PC-3 (cell line): ENCODE data around the gene PRSS1.

Source experiments
- EZH2 ChIP-seq: fragments of 300-600 bp; sonication (generic); IDR thresholded peaks from one replicate; pipeline ENCODE4 v1.6.1; 2017; ENCODE audit warnings: antibody characterized with exemption, mild to moderate bottlenecking, low read length; ENCODE audit not compliant: unreplicated experiment
- TF ChIP-seq, protein P1 (sequence below): fragments of 300-600 bp; sonication (generic); conservative IDR thresholded peaks from 2 replicates; pipeline ENCODE4 v1.5.1; 2017; ENCODE audit warnings: antibody characterized with exemption, low read depth, mild to moderate bottlenecking, low read length

GRCh38 chr7:142767861-142768260 is 18.6 kb downstream of the PRSS1 start:
- TF ChIP-seq, protein P1, sequence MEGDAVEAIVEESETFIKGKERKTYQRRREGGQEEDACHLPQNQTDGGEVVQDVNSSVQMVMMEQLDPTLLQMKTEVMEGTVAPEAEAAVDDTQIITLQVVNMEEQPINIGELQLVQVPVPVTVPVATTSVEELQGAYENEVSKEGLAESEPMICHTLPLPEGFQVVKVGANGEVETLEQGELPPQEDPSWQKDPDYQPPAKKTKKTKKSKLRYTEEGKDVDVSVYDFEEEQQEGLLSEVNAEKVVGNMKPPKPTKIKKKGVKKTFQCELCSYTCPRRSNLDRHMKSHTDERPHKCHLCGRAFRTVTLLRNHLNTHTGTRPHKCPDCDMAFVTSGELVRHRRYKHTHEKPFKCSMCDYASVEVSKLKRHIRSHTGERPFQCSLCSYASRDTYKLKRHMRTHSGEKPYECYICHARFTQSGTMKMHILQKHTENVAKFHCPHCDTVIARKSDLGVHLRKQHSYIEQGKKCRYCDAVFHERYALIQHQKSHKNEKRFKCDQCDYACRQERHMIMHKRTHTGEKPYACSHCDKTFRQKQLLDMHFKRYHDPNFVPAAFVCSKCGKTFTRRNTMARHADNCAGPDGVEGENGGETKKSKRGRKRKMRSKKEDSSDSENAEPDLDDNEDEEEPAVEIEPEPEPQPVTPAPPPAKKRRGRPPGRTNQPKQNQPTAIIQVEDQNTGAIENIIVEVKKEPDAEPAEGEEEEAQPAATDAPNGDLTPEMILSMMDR: no peak
- TF ChIP-seq EZH2: no peak
